PC-3 (cell line): ENCODE measurements around the gene ST6GAL1. TPM values are rescaled to one million over a fixed set of nuclear protein-coding genes. Genes with fewer than 3 reads are reported as not detected.
"Not testable (repeated sequence)": the region's sequence is repeated elsewhere in the genome, so short reads cannot be mapped to it uniquely, and the experiment has no call there.

ENCODE experiments used
- ATAC-seq: fragments of 200-7000 bp; cut with Tn5 transposase; 2 replicates; pipeline ENCODE4 v1.9.1; 2020; ENCODE audit warnings: mild to moderate bottlenecking, moderate library complexity
- BruUV-seq: library from RNA; stranded (reverse); fragments of 400-500 nt; replicated peaks from 2 replicates; lab custom pipeline; 2021; lab: Mats Ljungman, UMichigan
- CTCF ChIA-PET: fragments of 300-600 bp; sonication (Branson Sonifier 250); formaldehyde crosslinking; loops from one replicate; lab custom pipeline; 2022; ENCODE audit warnings: antibody characterized with exemption; lab: Charles Lee
- POLR2A ChIA-PET: fragments of 300-600 bp; sonication (Branson Sonifier 250); formaldehyde crosslinking; loops from one replicate; lab custom pipeline; 2022; ENCODE audit warnings: antibody characterized with exemption; ENCODE audit not compliant: unreplicated experiment; lab: Charles Lee
- DNase-seq: peaks from one replicate; pipeline ENCODE4 v3.0.0-alpha.2; 2015
- H2AFZ ChIP-seq: fragments of 300-600 bp; sonication (generic); 2 replicates; pipeline ENCODE4 v1.6.0; 2016; ENCODE audit warnings: antibody characterized with exemption, low read length
- H3F3A ChIP-seq: fragments of 300-600 bp; sonication (generic); one replicate; pipeline ENCODE4 v1.6.0; 2017; ENCODE audit warnings: antibody characterized with exemption, low read length, control low read depth, mild to moderate bottlenecking; ENCODE audit not compliant: unreplicated experiment
- H3K27ac ChIP-seq: fragments of 300-600 bp; sonication (generic); 2 replicates; pipeline ENCODE4 v1.5.1; 2016; ENCODE audit warnings: mild to moderate bottlenecking, low read length
- H3K27me3 ChIP-seq: fragments of 300-600 bp; sonication (generic); 2 replicates; pipeline ENCODE4 v1.6.1; 2016; ENCODE audit warnings: low read length, mixed read lengths
- H3K36me3 ChIP-seq: fragments of 300-600 bp; sonication (generic); 2 replicates; pipeline ENCODE4 v1.6.1; 2016; ENCODE audit warnings: low read depth, mixed run types, low read length, mixed read lengths
- H3K4me1 ChIP-seq: fragments of 300-600 bp; sonication (generic); 2 replicates; pipeline ENCODE4 v1.5.1; 2016; ENCODE audit warnings: low read length; ENCODE audit not compliant: insufficient read depth
- H3K4me2 ChIP-seq: fragments of 300-600 bp; sonication (generic); 2 replicates; pipeline ENCODE4 v1.6.0; 2016; ENCODE audit warnings: low read length
- H3K4me3 ChIP-seq: fragments of 300-600 bp; sonication (generic); 2 replicates; pipeline ENCODE4 v1.5.1; 2016; ENCODE audit warnings: mild to moderate bottlenecking, low read length, mixed read lengths
- H3K79me2 ChIP-seq: fragments of 300-600 bp; sonication (generic); 2 replicates; pipeline ENCODE4 v1.6.1; 2017; ENCODE audit warnings: low read length, mixed read lengths
- H3K9ac ChIP-seq: fragments of 300-600 bp; sonication (generic); 2 replicates; pipeline ENCODE4 v1.6.0; 2016; ENCODE audit warnings: mild to moderate bottlenecking, low read length
- H3K9me2 ChIP-seq: fragments of 300-600 bp; sonication (generic); replicated peaks from 2 replicates; pipeline ENCODE4 v1.6.1; 2016; ENCODE audit warnings: mixed run types, low read length, mixed read lengths
- H3K9me3 ChIP-seq: fragments of 300-600 bp; sonication (generic); 2 replicates; pipeline ENCODE4 v1.6.1; 2016; ENCODE audit warnings: low read length, mixed read lengths
- H4K20me1 ChIP-seq: fragments of 300-600 bp; sonication (generic); 2 replicates; pipeline ENCODE4 v1.6.1; 2016; ENCODE audit warnings: low read length, mixed read lengths
- EZH2 ChIP-seq: fragments of 300-600 bp; sonication (generic); IDR thresholded peaks from one replicate; pipeline ENCODE4 v1.6.1; 2017; ENCODE audit warnings: antibody characterized with exemption, mild to moderate bottlenecking, low read length; ENCODE audit not compliant: unreplicated experiment
- EZH2phosphoT487 ChIP-seq: fragments of 300-600 bp; sonication (generic); IDR thresholded peaks from 2 replicates; pipeline ENCODE4 v1.6.1; 2018; ENCODE audit warnings: mild to moderate bottlenecking, antibody characterized with exemption, low read length, borderline replicate concordance
- intact Hi-C: fragments of 100-400 bp; cut with micrococcal nuclease; formaldehyde crosslinking; loops from 2 replicates; pipeline ENCODE4 v1.9.0; 2023
- total RNA-seq: library from RNA; depleted of rRNA; stranded (reverse); fragments of >200 nt; gene quantifications from 2 replicates; pipeline ENCODE4 v1.2.3, GENCODE V29; 2014
- TF ChIP-seq, protein P1 (sequence below): fragments of 300-600 bp; sonication (generic); conservative IDR thresholded peaks from 2 replicates; pipeline ENCODE4 v1.5.1; 2017; ENCODE audit warnings: antibody characterized with exemption, low read depth, mild to moderate bottlenecking, low read length

Gene ST6GAL1
- total RNA-seq, 1 experiment from 2014 or later, result 9.4 TPM

DNA sequence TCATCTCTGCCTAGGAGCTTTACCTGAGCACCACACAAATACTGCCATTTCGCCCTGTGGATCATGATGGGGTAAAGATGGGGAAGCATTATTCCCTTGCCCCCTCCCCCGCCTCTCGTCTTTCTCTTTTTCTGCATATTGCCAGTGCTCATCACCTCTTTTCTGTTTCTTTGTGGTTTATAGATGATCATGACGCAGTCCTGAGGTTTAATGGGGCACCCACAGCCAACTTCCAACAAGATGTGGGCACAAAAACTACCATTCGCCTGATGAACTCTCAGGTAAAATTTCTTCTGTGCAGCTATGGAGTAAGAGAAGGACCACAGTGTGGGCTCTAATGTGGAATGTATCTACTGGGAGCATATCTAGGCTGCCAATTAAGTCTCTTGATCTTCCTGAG lies 120.7 kb downstream of the ST6GAL1 start:
- Histone ChIP-seq H3K4me1 (no peaks in the 10 kb centered on the region), H3K9me3 (no peaks in the 10 kb centered on the region), H3K4me2 (no peak overlapping the region), H3K27ac (no peak overlapping the region), H3K9me2 (no peaks in the 10 kb centered on the region), H2AFZ (no peak overlapping the region), H3K4me3 (no peak overlapping the region), H3K27me3 (no peaks in the 10 kb centered on the region), H3K36me3 (no peaks in the 10 kb centered on the region), H3K9ac (no peak overlapping the region), H3K79me2 (no peaks in the 10 kb centered on the region), H3F3A (no peaks in the 10 kb centered on the region), H4K20me1 (no peaks in the 10 kb centered on the region)
- POLR2A ChIA-PET, result interaction anchor here (0.6 kb wide), 1 partner anchor 21 kb away, joined by 4 read pairs; no protein-coding TSS in a partner anchor
- CTCF ChIA-PET, result no interaction called here
- TF ChIP-seq EZH2phosphoT487 (no peak), EZH2 (no peak)
- ATAC-seq, result no peak
- BruUV-seq, result no TSS peak
- DNase-seq, result no peak
- intact Hi-C loops, result no loop called here

DNA sequence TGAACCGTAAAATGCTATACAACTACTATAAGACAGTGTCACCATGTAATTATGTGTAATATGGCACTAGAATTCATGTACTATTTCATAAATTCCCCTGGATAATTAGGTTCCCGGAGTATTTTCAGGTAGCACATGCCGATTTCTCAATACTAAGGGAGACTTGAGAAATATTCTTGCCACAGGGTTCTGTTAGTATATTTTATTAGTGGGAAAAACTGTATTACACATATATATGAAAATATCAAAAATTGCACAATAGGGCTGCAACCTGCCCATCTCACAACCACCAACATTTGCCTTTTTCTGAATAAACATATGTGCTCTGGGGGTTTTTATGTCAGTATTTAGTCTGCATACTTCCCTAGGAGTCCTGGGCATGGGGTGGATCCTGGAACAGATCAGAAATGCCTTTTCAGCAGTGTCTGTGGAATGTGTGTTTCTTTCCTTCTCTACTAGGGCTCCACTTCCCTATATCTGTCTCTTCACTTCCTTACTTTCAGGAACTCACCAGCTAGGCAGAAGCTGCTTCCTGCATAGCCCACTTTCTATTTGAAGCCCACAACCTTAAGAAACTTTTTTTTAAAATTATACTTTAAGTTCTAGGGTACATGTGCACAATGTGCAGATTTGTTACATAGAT lies 121.5 kb downstream of the ST6GAL1 start:
- Histone ChIP-seq H4K20me1 (no peaks in the 10 kb centered on the region), H3K27ac (no peak overlapping the region), H3K27me3 (no peaks in the 10 kb centered on the region), H2AFZ (no peak overlapping the region), H3K4me2 (no peak overlapping the region), H3K9me3 (no peaks in the 10 kb centered on the region), H3K4me3 (no peak overlapping the region), H3K9me2 (no peaks in the 10 kb centered on the region), H3K79me2 (no peaks in the 10 kb centered on the region), H3F3A (no peaks in the 10 kb centered on the region), H3K36me3 (no peaks in the 10 kb centered on the region), H3K9ac (no peak overlapping the region), H3K4me1 (no peaks in the 10 kb centered on the region)
- ATAC-seq, result no peak
- no TSS peak for BruUV-seq
- ChIA-PET CTCF (no interaction called here), POLR2A (no interaction called here)
- TF ChIP-seq EZH2phosphoT487 (no peak), EZH2 (no peak)
- TF ChIP-seq, protein P1, sequence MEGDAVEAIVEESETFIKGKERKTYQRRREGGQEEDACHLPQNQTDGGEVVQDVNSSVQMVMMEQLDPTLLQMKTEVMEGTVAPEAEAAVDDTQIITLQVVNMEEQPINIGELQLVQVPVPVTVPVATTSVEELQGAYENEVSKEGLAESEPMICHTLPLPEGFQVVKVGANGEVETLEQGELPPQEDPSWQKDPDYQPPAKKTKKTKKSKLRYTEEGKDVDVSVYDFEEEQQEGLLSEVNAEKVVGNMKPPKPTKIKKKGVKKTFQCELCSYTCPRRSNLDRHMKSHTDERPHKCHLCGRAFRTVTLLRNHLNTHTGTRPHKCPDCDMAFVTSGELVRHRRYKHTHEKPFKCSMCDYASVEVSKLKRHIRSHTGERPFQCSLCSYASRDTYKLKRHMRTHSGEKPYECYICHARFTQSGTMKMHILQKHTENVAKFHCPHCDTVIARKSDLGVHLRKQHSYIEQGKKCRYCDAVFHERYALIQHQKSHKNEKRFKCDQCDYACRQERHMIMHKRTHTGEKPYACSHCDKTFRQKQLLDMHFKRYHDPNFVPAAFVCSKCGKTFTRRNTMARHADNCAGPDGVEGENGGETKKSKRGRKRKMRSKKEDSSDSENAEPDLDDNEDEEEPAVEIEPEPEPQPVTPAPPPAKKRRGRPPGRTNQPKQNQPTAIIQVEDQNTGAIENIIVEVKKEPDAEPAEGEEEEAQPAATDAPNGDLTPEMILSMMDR, result no peak
- intact Hi-C loops, result no loop called here
- DNase-seq, result no peak

DNA sequence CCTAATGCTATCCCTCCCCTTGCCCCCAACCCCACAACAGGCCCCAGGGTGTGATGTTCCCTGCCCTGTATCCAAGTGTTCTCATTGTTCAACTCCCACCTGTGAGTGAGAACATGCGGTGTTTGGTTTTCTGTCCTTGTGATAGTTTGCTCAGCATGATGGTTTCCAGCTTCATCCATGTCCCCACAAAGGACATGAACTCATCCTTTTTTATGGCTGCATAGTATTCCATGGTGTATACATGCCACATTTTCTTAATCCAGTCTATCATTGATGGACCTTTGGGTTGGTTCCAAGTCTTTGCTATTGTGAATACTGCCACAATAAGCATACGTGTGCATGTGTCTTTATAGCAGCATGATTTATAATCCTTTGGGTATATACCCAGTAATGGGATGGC lies 122.1 kb downstream of the ST6GAL1 start:
- BruUV-seq, result not testable (repeated sequence)

DNA sequence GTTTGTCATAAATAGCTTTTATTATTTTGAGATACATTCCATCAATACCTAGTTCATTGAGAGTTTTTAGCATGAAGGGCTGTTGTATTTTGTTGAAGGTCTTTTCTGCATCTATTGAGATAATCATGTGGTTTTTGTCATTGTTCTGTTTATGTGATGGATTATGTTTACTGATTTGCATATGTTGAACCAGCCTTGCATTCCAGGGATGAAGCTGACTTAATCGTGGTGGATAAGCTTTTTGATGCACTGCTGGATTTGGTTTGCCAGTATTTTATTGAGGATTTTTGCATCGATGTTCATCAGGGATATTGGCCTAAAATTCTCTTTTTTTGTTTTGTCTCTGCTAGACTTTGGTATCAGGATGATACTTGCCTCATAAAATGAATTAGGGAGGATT lies 124.1 kb downstream of the ST6GAL1 start:
- H3K4me1 ChIP-seq, H3K4me3 ChIP-seq, H3K9me2 ChIP-seq, H2AFZ ChIP-seq, H3K36me3 ChIP-seq, H3K27me3 ChIP-seq, H4K20me1 ChIP-seq, DNase-seq, intact Hi-C loops, H3K9ac ChIP-seq, H3K79me2 ChIP-seq, H3K4me2 ChIP-seq, H3K9me3 ChIP-seq, CTCF ChIA-PET, POLR2A ChIA-PET, ATAC-seq, H3F3A ChIP-seq, BruUV-seq, H3K27ac ChIP-seq: not testable (repeated sequence)

More for the DNA sequence above, 122.1 kb downstream of the ST6GAL1 start:
- H3K4me1 ChIP-seq, H3K4me3 ChIP-seq, H3F3A ChIP-seq, DNase-seq, H3K9ac ChIP-seq, H3K27me3 ChIP-seq, H4K20me1 ChIP-seq, H3K4me2 ChIP-seq, intact Hi-C loops, POLR2A ChIA-PET, H3K79me2 ChIP-seq, CTCF ChIA-PET, H3K27ac ChIP-seq, H3K9me2 ChIP-seq, H2AFZ ChIP-seq, ATAC-seq, H3K9me3 ChIP-seq, H3K36me3 ChIP-seq: not testable (repeated sequence)

DNA sequence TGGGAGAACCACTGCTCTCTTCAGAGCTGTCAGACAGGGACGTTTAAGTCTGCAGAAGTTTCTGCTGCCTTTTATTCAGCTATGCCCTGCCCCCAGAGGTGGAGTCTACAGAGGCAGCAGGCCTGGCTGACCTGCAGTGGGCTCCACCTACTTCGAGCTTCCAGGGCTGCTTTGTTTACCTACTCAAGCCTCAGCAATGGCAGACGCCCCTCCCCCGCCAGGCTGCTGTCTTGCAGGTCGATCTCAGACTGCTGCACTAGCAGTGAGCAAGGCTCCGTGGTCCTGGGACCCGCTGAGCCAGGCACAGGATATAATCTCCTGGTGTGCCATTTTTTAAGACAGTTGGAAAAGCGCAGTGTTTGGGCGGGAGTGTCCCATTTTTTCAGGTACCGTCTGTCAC lies 127.5 kb downstream of the ST6GAL1 start:
- CTCF ChIA-PET, H3K4me2 ChIP-seq, H2AFZ ChIP-seq, H3F3A ChIP-seq, H3K27ac ChIP-seq, DNase-seq, BruUV-seq, H3K36me3 ChIP-seq, H3K9me2 ChIP-seq, POLR2A ChIA-PET, H3K9me3 ChIP-seq, H3K79me2 ChIP-seq, ATAC-seq, H4K20me1 ChIP-seq, intact Hi-C loops, H3K4me3 ChIP-seq, H3K27me3 ChIP-seq, H3K9ac ChIP-seq: not testable (repeated sequence)
- H3K4me1 ChIP-seq, result peaks cover 16% of the 10 kb centered on the region
